IMR-90 (cell line): Measurements from ENCODE around the gene SOX12. TPM values are rescaled to one million over a fixed set of nuclear protein-coding genes. Genes with fewer than 3 reads are reported as not detected.

Experiments used
- ATAC-seq: fragments of 200-7000 bp; cut with Tn5 transposase; 2 replicates; pipeline ENCODE4 v1.9.1; 2020; ENCODE audit warnings: low read depth, mild to moderate bottlenecking, moderate library complexity
- BruUV-seq: library from RNA; stranded (reverse); fragments of 400-500 nt; replicated peaks from 2 replicates; lab custom pipeline; 2021; lab: Mats Ljungman, UMichigan
- CTCF ChIA-PET: fragments of 300-600 bp; formaldehyde crosslinking; extraction: SDS; loops from one replicate; lab custom pipeline; 2021; ENCODE audit warnings: antibody characterized with exemption; lab: Yijun Ruan, JAX
- POLR2A ChIA-PET: fragments of 300-600 bp; sonication (Branson Sonifier 250); formaldehyde crosslinking; loops from one replicate; lab custom pipeline; 2022; ENCODE audit warnings: antibody characterized with exemption; ENCODE audit not compliant: unreplicated experiment; lab: Charles Lee
- DNase-seq: peaks from one replicate; pipeline ENCODE4 v3.0.0; 2013
- H2AFZ ChIP-seq: replicated peaks from 2 replicates; pipeline ENCODE3; 2013; ENCODE audit warnings: low read length, mild to moderate bottlenecking; ENCODE audit not compliant: poor library complexity
- H2AK5ac ChIP-seq: 2 replicates; pipeline ENCODE4 v1.6.1; 2013; ENCODE audit warnings: low read depth, low read length, inconsistent platforms
- H2AK9ac ChIP-seq: replicated peaks from 2 replicates; pipeline ENCODE3; 2013; ENCODE audit warnings: mild to moderate bottlenecking, low read depth, low read length, moderate library complexity; ENCODE audit not compliant: poor library complexity
- H2BK120ac ChIP-seq: 2 replicates; pipeline ENCODE4 v1.6.1; 2013; ENCODE audit warnings: low read depth, low read length, inconsistent platforms
- H2BK15ac ChIP-seq: 3 replicates; pipeline ENCODE4 v1.6.1; 2013; ENCODE audit warnings: low read depth, low read length, inconsistent platforms
- H2BK20ac ChIP-seq: 2 replicates; pipeline ENCODE4 v1.6.1; 2013; ENCODE audit warnings: low read depth, mild to moderate bottlenecking, inconsistent platforms, low read length, moderate library complexity
- H2BK5ac ChIP-seq: 2 replicates; pipeline ENCODE4 v1.6.1; 2013; ENCODE audit warnings: mild to moderate bottlenecking, low read depth, low read length, inconsistent platforms; ENCODE audit not compliant: poor library complexity, severe bottlenecking
- H3K14ac ChIP-seq: replicated peaks from 2 replicates; pipeline ENCODE4 v1.6.1; 2013; ENCODE audit warnings: low read depth, low read length, inconsistent platforms
- H3K18ac ChIP-seq: 2 replicates; pipeline ENCODE4 v1.6.1; 2013; ENCODE audit warnings: low read depth, low read length, control low read depth
- H3K23ac ChIP-seq: 2 replicates; pipeline ENCODE4 v1.6.1; 2013; ENCODE audit warnings: low read depth, low read length, inconsistent platforms
- H3K27ac ChIP-seq: 2 replicates; pipeline ENCODE4 v1.5.1; 2013; ENCODE audit warnings: mild to moderate bottlenecking, control low read depth, low read length; ENCODE audit not compliant: insufficient read depth
- H3K27me3 ChIP-seq: 2 replicates; pipeline ENCODE4 v1.6.1; 2013; ENCODE audit warnings: low read length; ENCODE audit not compliant: control insufficient read depth, insufficient read depth
- H3K36me3 ChIP-seq: 2 replicates; pipeline ENCODE4 v1.6.1; 2013; ENCODE audit warnings: low read length, mixed read lengths; ENCODE audit not compliant: control insufficient read depth, insufficient read depth
- H3K4ac ChIP-seq: 2 replicates; pipeline ENCODE4 v1.6.1; 2013; ENCODE audit warnings: low read depth, low read length, inconsistent platforms
- H3K4me1 ChIP-seq: 2 replicates; pipeline ENCODE4 v1.6.1; 2013; ENCODE audit warnings: low read length, mixed read lengths; ENCODE audit not compliant: control insufficient read depth, insufficient read depth
- H3K4me2 ChIP-seq: 2 replicates; pipeline ENCODE4 v1.6.1; 2013; ENCODE audit warnings: low read depth, mild to moderate bottlenecking, control low read depth, low read length, moderate library complexity
- H3K4me3 ChIP-seq: 2 replicates; pipeline ENCODE4 v1.5.1; 2013; ENCODE audit warnings: low read depth, mild to moderate bottlenecking, control low read depth, low read length, moderate library complexity; ENCODE audit not compliant: insufficient read depth
- H3K56ac ChIP-seq: 2 replicates; pipeline ENCODE4 v1.6.1; 2013; ENCODE audit warnings: low read length, inconsistent platforms; ENCODE audit not compliant: insufficient read depth; ENCODE audit errors: extremely low read depth
- H3K79me1 ChIP-seq, 2 experiments: 2 replicates each; pipeline ENCODE4 v1.6.1; 2013; ENCODE audit warnings: low read length in 2 of 2, inconsistent platforms in 1 of 2, low read depth in 1 of 2
- H3K9ac ChIP-seq: 2 replicates; pipeline ENCODE4 v1.6.1; 2013; ENCODE audit warnings: low read depth, low read length, control low read depth
- H3K9me1 ChIP-seq: 2 replicates; pipeline ENCODE4 v1.6.1; 2013; ENCODE audit warnings: low read length, inconsistent platforms; ENCODE audit not compliant: insufficient read depth
- H3K9me3 ChIP-seq: 2 replicates; pipeline ENCODE4 v1.6.1; 2013; ENCODE audit warnings: low read length; ENCODE audit not compliant: control insufficient read depth, insufficient read depth
- H4K20me1 ChIP-seq: 2 replicates; pipeline ENCODE4 v1.6.1; 2013; ENCODE audit warnings: low read length, inconsistent platforms; ENCODE audit not compliant: insufficient read depth
- H4K5ac ChIP-seq: 2 replicates; pipeline ENCODE4 v1.6.1; 2013; ENCODE audit warnings: mild to moderate bottlenecking, low read depth, low read length, control low read depth
- H4K8ac ChIP-seq, 2 experiments: 2 replicates each; pipeline ENCODE4 v1.6.1; 2013; ENCODE audit warnings: low read depth in 2 of 2, low read length in 2 of 2, control low read depth in 1 of 2, inconsistent platforms in 1 of 2
- H4K91ac ChIP-seq: 2 replicates; pipeline ENCODE4 v1.6.1; 2013; ENCODE audit warnings: low read depth, low read length, inconsistent platforms; ENCODE audit not compliant: insufficient read depth
- CTCF ChIP-seq: conservative IDR thresholded peaks from 2 replicates; pipeline ENCODE4 v1.5.1; 2012; ENCODE audit warnings: mild to moderate bottlenecking, low read depth, low read length, improper control_type of control experiment
- WGBS, 2 experiments: methylation state at CpG; one replicate each; pipeline versions ENCODE4 v1.1.5 to v1.1.7; 2013; ENCODE audit warnings: missing lambda C conversion rate in 2 of 2; ENCODE audit not compliant: insufficient read length in 1 of 2; ENCODE audit errors: extremely low coverage in 2 of 2; 5-methylcytosine and 5-hydroxymethylcytosine counted together
- dilution Hi-C: fragments of 300-500 bp; cut with HindIII; formaldehyde crosslinking; loops from one replicate; pipeline ENCODE4 v1.14.3; 2018; ENCODE audit warnings: low sequenced_read_pairs; ENCODE audit not compliant: unreplicated experiment
- in situ Hi-C: fragments of 300-500 bp; cut with MboI; formaldehyde crosslinking; loops from 3 replicates; pipeline ENCODE4 v1.14.3; 2019; ENCODE audit warnings: low sequenced_read_pairs, inconsistent platforms, mixed read lengths
- intact Hi-C: fragments of 100-400 bp; cut with micrococcal nuclease; formaldehyde crosslinking; loops from 2 replicates; pipeline ENCODE4 v1.10.0; 2022
- polyA plus RNA-seq, 3 experiments: library from polyadenylated mRNA; depleted of rRNA; stranded (reverse); fragments of >200 nt; gene quantifications; 2 replicates each; pipeline ENCODE4 v1.2.3, GENCODE V29; 2012; ENCODE audit warnings: low replicate concordance in 1 of 3
- total RNA-seq: library from RNA; depleted of rRNA; stranded (reverse); fragments of >200 nt; gene quantifications from 2 replicates; pipeline ENCODE4 v1.2.3, GENCODE V29; 2012

SOX12 gene
- total and polyA plus RNA-seq, 2 of the 4 experiments (the other 2 are of a cell fraction), result 1.1 to 6.2 TPM

- no peak overlapping the region for H2BK5ac ChIP-seq
- no peaks in the 10 kb centered on the region for H3K9me3 ChIP-seq
- H2BK120ac ChIP-seq, result 0 out of 2 replicates have a peak overlapping the region, but pooled peaks have one; percentile 11
- no peak for ATAC-seq
- no peak overlapping the region for H3K23ac ChIP-seq
- peak overlapping the region; percentile 61; the same call in 1 of the 2 replicates for H2BK20ac ChIP-seq
- no peaks in the 10 kb centered on the region for H4K20me1 ChIP-seq
- DNase-seq, result no peak
- H2AFZ ChIP-seq, result no peak overlapping the region
- no TSS peak for BruUV-seq
- no peak overlapping the region for H2BK15ac ChIP-seq
- H4K8ac ChIP-seq, result no peak overlapping the region
- POLR2A ChIA-PET, result no interaction called here
- H3K4me2 ChIP-seq, result no peak overlapping the region
- dilution Hi-C loops, result no loop called here
- H3K79me1 ChIP-seq, result no peaks in the 10 kb centered on the region; a peak in 1 of 4 replicates
- H3K36me3 ChIP-seq, result no peaks in the 10 kb centered on the region
- no peak overlapping the region for H3K14ac ChIP-seq
- H2AK5ac ChIP-seq, result no peak overlapping the region
- peaks cover 20% of the 10 kb centered on the region for H3K4me1 ChIP-seq
- no peak overlapping the region for H3K18ac ChIP-seq
- WGBS, 2 experiments, result no CpG with 5 or more reads among the region's 13 CpGs
- intact Hi-C loops, result no loop called here
- no peak overlapping the region for H3K56ac ChIP-seq
- peaks cover 23% of the 10 kb centered on the region for H3K9me1 ChIP-seq
- no peak overlapping the region for H3K27ac ChIP-seq
- H2AK9ac ChIP-seq, result no peak overlapping the region
- no peaks in the 10 kb centered on the region for H3K27me3 ChIP-seq
- TF ChIP-seq CTCF, result no peak
- no peak overlapping the region for H3K4me3 ChIP-seq
- no peak overlapping the region for H4K5ac ChIP-seq
- in situ Hi-C loops, result no loop called here
- H4K91ac ChIP-seq, result peak overlapping the region; percentile 15; the same call in 1 of the 2 replicates
- H3K4ac ChIP-seq, result 0 out of 2 replicates have a peak overlapping the region, but pooled peaks have one; percentile 7
- no peak overlapping the region for H3K9ac ChIP-seq
- CTCF ChIA-PET, result interaction anchor here (0.8 kb wide), 1 partner anchor 12 kb away, joined by 3 read pairs; no protein-coding TSS in a partner anchor
Measured at GRCh38 chr20:366719-367485, 41.5 kb downstream of the SOX12 start.
